GM21423 (cell line): ENCODE results near the gene DNAH6.
"Not testable (repeated sequence)": the region's sequence is repeated elsewhere in the genome, so short reads cannot be mapped to it uniquely, and the experiment has no call there.

Experiments
- ATAC-seq: cut with Tn5 transposase; IDR thresholded peaks from one replicate; pipeline ENCODE4 v1.9.1; 2021; ENCODE audit warnings: mild to moderate bottlenecking, moderate library complexity; ENCODE audit not compliant: unreplicated experiment

Gene DNAH6, protein sequence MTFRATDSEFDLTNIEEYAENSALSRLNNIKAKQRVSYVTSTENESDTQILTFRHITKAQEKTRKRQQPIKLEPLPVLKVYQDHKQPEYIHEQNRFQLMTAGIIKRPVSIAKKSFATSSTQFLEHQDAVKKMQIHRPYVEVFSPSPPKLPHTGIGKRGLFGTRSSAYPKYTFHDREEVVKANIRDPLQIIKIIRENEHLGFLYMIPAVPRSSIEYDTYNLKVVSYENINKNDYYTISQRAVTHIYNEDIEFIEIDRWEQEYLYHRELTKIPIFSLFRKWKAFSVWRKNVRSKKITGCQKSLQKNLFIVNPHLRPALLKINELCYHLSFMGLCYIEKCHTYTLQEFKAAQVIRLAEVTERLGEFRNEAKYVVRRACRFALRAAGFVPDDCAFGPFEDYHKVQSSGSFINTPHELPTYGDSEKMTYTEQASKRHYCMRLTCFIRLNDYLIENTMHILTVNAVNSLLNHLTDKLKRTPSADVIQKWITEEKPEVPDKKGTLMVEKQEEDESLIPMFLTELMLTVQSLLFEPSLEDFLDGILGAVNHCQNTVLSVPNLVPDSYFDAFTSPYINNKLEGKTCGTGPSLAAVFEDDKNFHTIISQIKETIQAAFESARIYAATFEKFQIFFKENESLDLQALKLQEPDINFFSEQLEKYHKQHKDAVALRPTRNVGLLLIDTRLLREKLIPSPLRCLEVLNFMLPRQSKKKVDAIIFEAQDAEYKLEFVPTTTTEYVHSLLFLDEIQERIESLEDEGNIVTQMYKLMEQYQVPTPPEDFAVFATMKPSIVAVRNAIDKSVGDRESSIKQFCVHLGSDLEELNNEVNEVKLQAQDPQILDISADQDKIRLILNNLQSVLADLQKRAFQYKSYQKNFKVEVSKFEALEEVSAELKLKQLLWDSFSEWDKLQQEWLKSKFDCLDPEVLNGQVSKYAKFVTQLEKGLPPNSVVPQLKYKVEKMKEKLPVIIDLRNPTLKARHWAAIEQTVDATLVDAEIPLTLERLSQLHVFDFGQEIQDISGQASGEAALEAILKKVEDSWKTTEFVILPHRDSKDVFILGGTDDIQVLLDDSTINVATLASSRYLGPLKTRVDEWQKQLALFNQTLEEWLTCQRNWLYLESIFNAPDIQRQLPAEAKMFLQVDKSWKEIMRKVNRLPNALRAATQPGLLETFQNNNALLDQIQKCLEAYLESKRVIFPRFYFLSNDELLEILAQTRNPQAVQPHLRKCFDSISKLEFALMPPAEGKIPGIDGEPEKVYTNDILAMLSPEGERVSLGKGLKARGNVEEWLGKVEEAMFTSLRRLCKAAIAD (N-terminal part only)

GRCh38 chr2:84516234-84516986, at the start of gene DNAH6:
DNAH6 (plus strand) TSS chr2:84516498; CDS start chr2:84517827, 1,329 bp downstream.
- ATAC-seq, result peak; percentile 100

DNA sequence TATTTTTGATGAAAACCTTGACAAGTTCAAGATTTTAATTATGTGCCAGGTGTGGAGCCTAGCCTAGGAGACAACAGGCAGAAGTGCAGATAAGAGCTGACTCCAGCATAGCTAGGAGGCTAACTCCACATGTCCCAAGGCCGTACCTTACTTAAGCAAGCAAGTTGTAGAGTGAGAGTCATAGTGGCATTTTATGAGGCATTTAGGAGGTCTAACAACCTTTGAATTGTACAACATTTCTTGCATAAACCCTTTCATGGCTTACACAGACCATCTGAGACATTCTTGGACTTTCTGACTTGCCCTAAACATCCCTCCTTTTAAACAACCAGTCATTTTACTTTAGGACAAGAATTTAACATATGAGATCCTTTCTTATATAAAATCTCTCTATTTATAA, 48.9 kb upstream of the DNAH6 start:
- no peak for ATAC-seq

- not testable (repeated sequence) for ATAC-seq
Measured at GRCh38 chr2:84472423-84472822, 43.9 kb upstream of the DNAH6 start.

- ATAC-seq, result no peak
Measured at GRCh38 chr2:84472856-84473565, 43.3 kb upstream of the DNAH6 start.

GRCh38 chr2:84474176-84474575, 42.1 kb upstream of the DNAH6 start:
- no peak for ATAC-seq

- no peak for ATAC-seq
Measured at GRCh38 chr2:84477886-84478285, 38.4 kb upstream of the DNAH6 start.

GRCh38 chr2:84478867-84479266, 37.4 kb upstream of the DNAH6 start:
- ATAC-seq, result no peak

GRCh38 chr2:84481702-84482101, 34.6 kb upstream of the DNAH6 start:
- ATAC-seq, result no peak

- no peak for ATAC-seq
Measured at GRCh38 chr2:84482603-84483002, 33.7 kb upstream of the DNAH6 start.

- no peak for ATAC-seq
Measured at GRCh38 chr2:84483320-84483719, 33.0 kb upstream of the DNAH6 start.

GRCh38 chr2:84486441-84487115, 29.7 kb upstream of the DNAH6 start:
- ATAC-seq, result no peak

DNA sequence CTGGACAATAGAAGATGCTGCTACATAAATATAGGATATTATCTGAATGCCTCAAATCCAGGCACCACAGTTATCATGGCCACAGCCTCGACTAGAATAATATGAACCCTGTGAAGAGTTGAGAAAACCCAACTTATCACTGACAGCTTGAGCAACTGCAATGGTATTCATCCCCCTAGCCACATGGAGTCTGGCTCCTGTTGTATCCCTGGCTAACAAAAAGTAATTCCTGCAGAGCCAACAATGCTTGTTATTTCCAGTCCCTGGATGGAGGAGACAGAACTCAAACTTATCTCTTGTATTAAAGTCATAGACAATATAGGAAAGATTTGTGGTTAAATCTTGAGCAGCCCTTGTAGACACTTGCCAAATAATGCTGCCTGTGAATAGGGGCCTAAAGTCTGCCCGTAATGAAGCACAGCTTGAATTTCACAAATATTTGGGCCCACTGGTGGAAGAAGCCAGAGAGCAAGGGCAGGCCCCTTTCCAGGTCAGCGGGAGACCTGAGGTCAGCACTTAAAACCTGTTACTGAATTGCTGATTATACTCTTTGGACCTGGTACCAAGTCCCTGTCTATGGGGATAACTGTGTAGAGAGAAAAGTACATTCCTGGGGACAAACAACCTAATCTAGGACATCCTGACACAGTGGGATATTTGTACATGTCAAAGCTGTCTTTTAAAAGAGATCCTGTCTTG, 28.9 kb upstream of the DNAH6 start:
- no peak for ATAC-seq

- ATAC-seq, result no peak
Measured at GRCh38 chr2:84491256-84491655, 25.0 kb upstream of the DNAH6 start.

GRCh38 chr2:84491741-84492140, 24.6 kb upstream of the DNAH6 start:
- ATAC-seq, result no peak

DNA sequence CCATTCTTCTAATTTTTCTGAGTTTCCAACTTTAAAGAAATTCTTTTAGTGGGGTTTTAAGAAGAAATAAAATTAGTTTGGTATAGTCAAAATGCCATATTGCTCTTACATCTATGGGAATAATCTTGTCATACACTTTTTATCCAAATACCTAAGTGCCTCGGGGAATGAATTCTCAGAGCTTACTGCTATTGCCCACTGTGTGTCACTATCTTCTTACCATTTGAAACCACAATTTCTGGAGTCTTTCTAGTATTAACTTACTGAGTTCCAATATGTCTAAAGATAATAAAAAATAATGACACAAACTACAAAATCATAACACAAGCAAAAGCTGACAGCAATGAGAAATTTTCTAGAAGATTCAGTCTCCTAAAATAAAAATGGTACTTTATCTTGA, 23.7 kb upstream of the DNAH6 start:
- no peak for ATAC-seq

- no peak for ATAC-seq
Measured at GRCh38 chr2:84493514-84493913, 22.8 kb upstream of the DNAH6 start.

DNA sequence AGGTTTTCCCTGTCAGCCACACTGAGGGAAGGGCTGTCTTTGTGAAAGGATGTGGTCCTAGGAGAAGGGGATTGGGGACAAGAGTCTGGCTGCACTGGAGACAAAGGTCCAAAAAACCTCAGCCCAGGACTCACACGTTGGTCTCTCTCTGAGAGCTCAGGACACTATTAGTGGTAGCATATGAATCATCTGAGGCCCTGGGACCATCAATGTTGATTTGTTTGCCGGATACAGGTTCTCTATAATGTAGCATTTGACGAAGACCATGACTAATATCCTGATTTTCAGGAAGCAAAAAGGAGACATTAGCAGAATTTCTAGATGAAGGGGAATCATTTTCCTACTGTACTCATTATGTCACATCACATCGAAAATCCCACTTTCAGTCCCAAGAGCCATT, 22.2 kb upstream of the DNAH6 start:
- no peak for ATAC-seq

GRCh38 chr2:84495539-84496146, 20.7 kb upstream of the DNAH6 start:
- peak; percentile 79 for ATAC-seq
